H1 (cell line): ENCODE data around the gene HMCN2. TPM values are rescaled to one million over a fixed set of nuclear protein-coding genes. Genes with fewer than 3 reads are reported as not detected.

Source experiments
- CTCF ChIA-PET: fragments of 300-600 bp; sonication (Branson Sonifier 250); formaldehyde crosslinking; loops from one replicate; lab custom pipeline; 2021; ENCODE audit not compliant: partially characterized antibody; lab: Charles Lee
- POLR2A ChIA-PET: fragments of 300-600 bp; sonication (Branson Sonifier 250); formaldehyde crosslinking; loops from one replicate; lab custom pipeline; 2021; ENCODE audit warnings: inconsistent platforms; ENCODE audit not compliant: partially characterized antibody; lab: Charles Lee
- DNase-seq, 2 experiments: peaks; one replicate each; pipeline versions ENCODE4 v3.0.0 to v3.0.0-alpha.2; 2010 to 2022; ENCODE audit warnings: low spot score in 2 of 2, low read depth in 1 of 2, mixed read lengths in 1 of 2
- FAIRE-seq: peaks from 2 replicates; lab custom pipeline; 2011; peaks lifted over from hg19 to GRCh38; lab: Jason Lieb, UNC
- H2AFZ ChIP-seq: 2 replicates; pipeline ENCODE4 v1.8.1; 2012; ENCODE audit warnings: low read length, inconsistent platforms
- H2AK5ac ChIP-seq: 2 replicates; pipeline ENCODE4 v1.6.1; 2013; ENCODE audit warnings: low read depth, low read length
- H2BK120ac ChIP-seq: replicated peaks from 2 replicates; pipeline ENCODE3; 2013; ENCODE audit warnings: low read depth, low read length, inconsistent platforms
- H2BK12ac ChIP-seq: 2 replicates; pipeline ENCODE4 v1.6.1; 2013; ENCODE audit warnings: low read depth, low read length
- H2BK15ac ChIP-seq: 2 replicates; pipeline ENCODE4 v1.6.1; 2013; ENCODE audit warnings: low read length
- H2BK20ac ChIP-seq: 2 replicates; pipeline ENCODE4 v1.6.1; 2013; ENCODE audit warnings: low read length
- H2BK5ac ChIP-seq: 2 replicates; pipeline ENCODE4 v1.6.1; 2013; ENCODE audit warnings: low read depth, low read length
- H3K14ac ChIP-seq: 2 replicates; pipeline ENCODE4 v1.6.1; 2013; ENCODE audit warnings: inconsistent platforms; ENCODE audit not compliant: insufficient read length
- H3K18ac ChIP-seq: 2 replicates; pipeline ENCODE4 v1.6.1; 2013; ENCODE audit warnings: low read length; ENCODE audit errors: extremely low read depth
- H3K23ac ChIP-seq: 2 replicates; pipeline ENCODE4 v1.6.1; 2013; ENCODE audit warnings: inconsistent platforms; ENCODE audit not compliant: insufficient read length
- H3K23me2 ChIP-seq: 2 replicates; pipeline ENCODE4 v1.6.1; 2013; ENCODE audit warnings: low read depth, low read length
- H3K27ac ChIP-seq: 2 replicates; pipeline ENCODE4 v1.6.1; 2011; ENCODE audit warnings: low read depth, low read length, inconsistent platforms
- H3K27me3 ChIP-seq, 4 experiments: replicated peaks in 1 of 4; 1 replicate in 1 of 4; 2 replicates in 3 of 4; pipeline versions ENCODE4 v1.6.1 to v1.8.1; 2011 to 2013; ENCODE audit warnings: low read length in 3 of 4, mild to moderate bottlenecking in 3 of 4, inconsistent platforms in 2 of 4, mixed read lengths in 2 of 4, moderate library complexity in 1 of 4; ENCODE audit not compliant: control insufficient read depth in 3 of 4, insufficient read depth in 3 of 4; ENCODE audit errors: extremely low read depth in 1 of 4
- H3K36me3 ChIP-seq, 4 experiments: 2 replicates each; pipeline versions ENCODE4 v1.6.1 to v1.8.1; 2011 to 2013; ENCODE audit warnings: mild to moderate bottlenecking in 4 of 4, low read length in 3 of 4, moderate library complexity in 2 of 4, control low read depth in 1 of 4, inconsistent platforms in 1 of 4; ENCODE audit not compliant: insufficient read depth in 4 of 4, control insufficient read depth in 2 of 4
- H3K4ac ChIP-seq: replicated peaks from 2 replicates; pipeline ENCODE3; 2013; ENCODE audit warnings: low read length, low read depth, mixed read lengths, inconsistent platforms; ENCODE audit not compliant: insufficient read length
- H3K4me1 ChIP-seq, 4 experiments: replicated peaks in 1 of 4; 1 replicate in 1 of 4; 2 replicates in 3 of 4; pipeline versions ENCODE4 v1.6.1 to v1.8.1; 2011 to 2013; ENCODE audit warnings: low read length in 3 of 4, inconsistent platforms in 2 of 4, mixed read lengths in 1 of 4; ENCODE audit not compliant: insufficient read depth in 4 of 4, control insufficient read depth in 3 of 4
- H3K4me2 ChIP-seq, 2 experiments: 2 replicates each; pipeline versions ENCODE4 v1.6.1 to v1.8.1; 2011 to 2013; ENCODE audit warnings: low read depth in 2 of 2, low read length in 2 of 2, control low read depth in 1 of 2, inconsistent platforms in 1 of 2, mild to moderate bottlenecking in 1 of 2; ENCODE audit not compliant: insufficient read depth in 1 of 2
- H3K4me3 ChIP-seq, 4 experiments: fragments of 200-600, 300-600 bp in 1 of 4; sonication (generic), shearing (Covaris generic), sonication (Bioruptor Twin) in 1 of 4; 2 replicates each; pipeline versions ENCODE4 v1.5.1 to v1.8.1; 2011 to 2016; ENCODE audit warnings: low read length in 4 of 4, low read depth in 3 of 4, control low read depth in 2 of 4, inconsistent platforms in 2 of 4, mild to moderate bottlenecking in 2 of 4, mixed read lengths in 1 of 4, moderate library complexity in 1 of 4; ENCODE audit not compliant: insufficient read depth in 2 of 4; ENCODE audit errors: extremely low read depth in 1 of 4
- H3K56ac ChIP-seq: replicated peaks from 2 replicates; pipeline ENCODE3; 2013; ENCODE audit warnings: low read depth, mild to moderate bottlenecking, mixed read lengths, low read length, inconsistent platforms; ENCODE audit not compliant: insufficient read length
- H3K79me1 ChIP-seq: 2 replicates; pipeline ENCODE4 v1.6.1; 2013; ENCODE audit warnings: low read depth, low read length, control low read depth
- H3K79me2 ChIP-seq, 2 experiments: 2 replicates each; pipeline versions ENCODE4 v1.6.1 to v1.8.1; 2012 to 2013; ENCODE audit warnings: low read length in 2 of 2, mild to moderate bottlenecking in 2 of 2, inconsistent platforms in 1 of 2; ENCODE audit not compliant: insufficient read depth in 2 of 2, control insufficient read depth in 1 of 2
- H3K9ac ChIP-seq, 4 experiments: replicated peaks in 1 of 4; 1 replicate in 1 of 4; 2 replicates in 3 of 4; pipeline versions ENCODE4 v1.6.1 to v1.8.1; 2011 to 2013; ENCODE audit warnings: low read depth in 3 of 4, low read length in 3 of 4, control low read depth in 2 of 4, mild to moderate bottlenecking in 2 of 4, moderate library complexity in 2 of 4, inconsistent platforms in 1 of 4; ENCODE audit errors: extremely low read depth in 1 of 4
- H3K9me3 ChIP-seq, 2 experiments: 2 replicates each; pipeline versions ENCODE4 v1.6.1 to v1.8.1; 2012 to 2013; ENCODE audit warnings: mild to moderate bottlenecking in 2 of 2, moderate library complexity in 2 of 2, control low read depth in 1 of 2, inconsistent platforms in 1 of 2, low read depth in 1 of 2, low read length in 1 of 2, mixed read lengths in 1 of 2; ENCODE audit not compliant: insufficient read depth in 2 of 2
- H4K20me1 ChIP-seq, 2 experiments: replicated peaks in 1 of 2; 2 replicates each; pipeline versions ENCODE3 to v1.8.1; 2011 to 2013; ENCODE audit warnings: inconsistent platforms in 2 of 2, low read length in 2 of 2, mild to moderate bottlenecking in 1 of 2; ENCODE audit not compliant: insufficient read depth in 2 of 2, control insufficient read depth in 1 of 2
- H4K5ac ChIP-seq: 2 replicates; pipeline ENCODE4 v1.6.1; 2013; ENCODE audit warnings: low read length, low read depth, mixed read lengths, inconsistent platforms; ENCODE audit not compliant: insufficient read length
- H4K8ac ChIP-seq: 2 replicates; pipeline ENCODE4 v1.8.0; 2013; ENCODE audit warnings: mild to moderate bottlenecking, moderate library complexity, low read length, inconsistent platforms; ENCODE audit not compliant: insufficient read depth; ENCODE audit errors: extremely low read depth
- H4K91ac ChIP-seq: replicated peaks from 2 replicates; pipeline ENCODE3; 2013; ENCODE audit warnings: low read length, mixed read lengths, inconsistent platforms; ENCODE audit not compliant: insufficient read length
- BACH1 ChIP-seq: IDR thresholded peaks from 2 replicates; pipeline ENCODE4 v1.6.1; 2012; ENCODE audit warnings: low read length, improper control_type of control experiment
- CBX8 ChIP-seq: fragments of 300-800, 300-1000 bp; sonication (generic); IDR thresholded peaks from 2 replicates; pipeline ENCODE4 v1.7.1; 2016; ENCODE audit warnings: low read depth, low read length, borderline replicate concordance
- JUN ChIP-seq: IDR thresholded peaks from 2 replicates; pipeline ENCODE4 v1.6.1; 2011; ENCODE audit warnings: low read depth, mild to moderate bottlenecking, improper control_type of control experiment, low read length
- NANOG ChIP-seq: IDR thresholded peaks from 2 replicates; pipeline ENCODE4 v1.6.1; 2011; ENCODE audit warnings: low read length, low read depth, mild to moderate bottlenecking, inconsistent platforms; ENCODE audit not compliant: insufficient read depth, poor library complexity, severe bottlenecking
- SIRT6 ChIP-seq: IDR thresholded peaks from one replicate; pipeline ENCODE4 v1.7.1; 2012; ENCODE audit warnings: low read length, inconsistent platforms
- SIX5 ChIP-seq: IDR thresholded peaks from 2 replicates; pipeline ENCODE4 v1.6.1; 2011; ENCODE audit warnings: mild to moderate bottlenecking, low read depth, low read length
- TAF7 ChIP-seq: optimal IDR thresholded peaks from 2 replicates; pipeline ENCODE3; 2011; ENCODE audit warnings: low read depth, mild to moderate bottlenecking, inconsistent platforms, low read length, moderate library complexity, borderline replicate concordance
- TBP ChIP-seq: IDR thresholded peaks from 2 replicates; pipeline ENCODE4 v1.6.1; 2011; ENCODE audit warnings: low read depth, low read length, improper control_type of control experiment
- WGBS, 2 experiments: shearing (Covaris generic) in 1 of 2; methylation state at CpG; one replicate each; pipeline versions ENCODE4 v1.1.6 to v1.1.7; 2013 to 2015; ENCODE audit warnings: low lambda C conversion rate in 2 of 2, mixed read lengths in 2 of 2, inconsistent platforms in 1 of 2, low coverage in 1 of 2, missing lambda C conversion rate in 1 of 2; ENCODE audit not compliant: insufficient replicate concordance in 2 of 2, insufficient coverage in 1 of 2, insufficient read length in 1 of 2; ENCODE audit errors: extremely low coverage in 1 of 2, missing lambda C conversion rate in 1 of 2; 5-methylcytosine and 5-hydroxymethylcytosine counted together
- polyA plus RNA-seq, 7 experiments: library from polyadenylated mRNA; depleted of rRNA in 3 of 7; stranded (reverse) in 5 of 7; unstranded in 2 of 7; fragments of >200 nt in 5 of 7; fragments of 200-250 nt in 2 of 7; gene quantifications; 1 replicate in 5 of 7; 2 replicates in 1 of 7; 4 replicates in 1 of 7; pipeline versions ENCODE4 v1.2.1 to v1.2.3, GENCODE V29; 2011 to 2013; ENCODE audit warnings: missing spikeins in 2 of 7, mixed read lengths in 2 of 7
- total RNA-seq: library from RNA; stranded (reverse); fragmentation: NEBNext Ultra II Directional; extraction: Animal tissue kit (Norgen Biotek cat#: 25700); gene quantifications from 2 replicates; pipeline ENCODE4 v1.2.1, GENCODE V29; 2021

HMCN2 gene
- total and polyA plus RNA-seq, 2 of the 8 experiments (the other 6 are each of a cell fraction or from before 2014, with no cell fraction given), result 5.0 to 9.1 TPM

DNA sequence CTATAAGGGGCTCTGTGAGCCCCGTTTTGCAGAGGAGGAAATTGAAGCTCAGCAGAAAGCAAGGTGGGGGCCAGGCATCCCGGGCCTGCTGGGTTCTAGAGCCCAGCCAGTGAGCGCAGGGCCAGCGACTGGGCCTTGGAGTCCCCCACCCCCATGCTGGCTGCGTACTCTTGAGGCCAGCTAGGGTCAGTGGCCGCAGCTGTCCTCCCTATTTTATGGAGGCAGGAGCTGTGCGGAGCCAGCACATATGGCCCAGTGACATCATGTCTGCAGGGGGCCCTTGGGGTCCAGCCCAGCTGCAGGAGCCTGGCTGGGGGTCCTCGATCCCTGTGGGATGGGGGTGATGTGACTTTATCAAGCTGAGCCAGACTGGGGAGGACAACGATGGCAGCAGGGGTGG is 71.3 kb downstream of the HMCN2 start:
- H3K79me2 ChIP-seq, result no peaks in the 10 kb centered on the region
- no peak overlapping the region for H3K18ac ChIP-seq
- DNase-seq (no peak), FAIRE-seq (no peak)
- no peak overlapping the region for H3K4me3 ChIP-seq
- no peaks in the 10 kb centered on the region for H3K23me2 ChIP-seq
- no peak overlapping the region for H4K8ac ChIP-seq
- no peak overlapping the region for H4K91ac ChIP-seq
- H2BK15ac ChIP-seq, result no peak overlapping the region
- no peaks in the 10 kb centered on the region for H3K4me1 ChIP-seq
- H3K27me3 ChIP-seq, result no peaks in the 10 kb centered on the region
- H4K20me1 ChIP-seq, result no peaks in the 10 kb centered on the region
- POLR2A ChIA-PET, result interaction anchor here (0.8 to 1.4 kb wide), 3 partner anchors 9 to 53 kb away, joined by 3 read pairs; no protein-coding TSS in a partner anchor
- H3K9ac ChIP-seq, result no peak overlapping the region
- no peak overlapping the region for H3K4me2 ChIP-seq
- no peak overlapping the region for H3K23ac ChIP-seq
- no peaks in the 10 kb centered on the region for H3K79me1 ChIP-seq
- H2BK12ac ChIP-seq, result no peak overlapping the region
- H3K56ac ChIP-seq, result no peak overlapping the region
- no peak overlapping the region for H2BK5ac ChIP-seq
- no peak overlapping the region for H2AK5ac ChIP-seq
- H3K4ac ChIP-seq, result no peak overlapping the region
- H4K5ac ChIP-seq, result no peak overlapping the region
- no peak overlapping the region for H3K27ac ChIP-seq
- H2AFZ ChIP-seq, result no peak overlapping the region
- no peaks in the 10 kb centered on the region for H3K9me3 ChIP-seq
- 95% methylated on average over 6 of the region's 9 CpGs; no CpG with 5 or more reads in 1 of the 2 experiments for WGBS, 2 experiments
- no peaks in the 10 kb centered on the region for H3K36me3 ChIP-seq
- CTCF ChIA-PET, result interaction anchor here (1.0 to 2.9 kb wide), 7 partner anchors 9 to 230 kb away, joined by 3 to 12 read pairs (median 4); no protein-coding TSS in a partner anchor
- no peak for TF ChIP-seq NANOG
- TF ChIP-seq JUN, result no peak
- TF ChIP-seq SIRT6, result no peak
- no peak for TF ChIP-seq TBP
- TF ChIP-seq TAF7, result no peak
- TF ChIP-seq CBX8, result no peak
- TF ChIP-seq SIX5, result no peak
- no peak for TF ChIP-seq BACH1
- H2BK20ac ChIP-seq, result no peak overlapping the region
- H2BK120ac ChIP-seq, result no peak overlapping the region
- H3K14ac ChIP-seq, result no peak overlapping the region
